Hindlimb muscle (tissue), 1 donor: ENCODE results near the gene VARS2. TPM values are rescaled to one million over a fixed set of nuclear protein-coding genes. Genes with fewer than 3 reads are reported as not detected.

ENCODE experiments used
- DNase-seq: peaks from one replicate; pipeline ENCODE4 v3.0.0-alpha.2; 2013
- polyA plus RNA-seq: library from polyadenylated mRNA; unstranded; fragments of 120-200 nt; gene quantifications from one replicate; pipeline ENCODE4 v1.2.1, GENCODE V29; 2013; ENCODE audit not compliant: insufficient read length

The VARS2 gene
- polyA plus RNA-seq, 1 donor: 37.2 TPM

DNA sequence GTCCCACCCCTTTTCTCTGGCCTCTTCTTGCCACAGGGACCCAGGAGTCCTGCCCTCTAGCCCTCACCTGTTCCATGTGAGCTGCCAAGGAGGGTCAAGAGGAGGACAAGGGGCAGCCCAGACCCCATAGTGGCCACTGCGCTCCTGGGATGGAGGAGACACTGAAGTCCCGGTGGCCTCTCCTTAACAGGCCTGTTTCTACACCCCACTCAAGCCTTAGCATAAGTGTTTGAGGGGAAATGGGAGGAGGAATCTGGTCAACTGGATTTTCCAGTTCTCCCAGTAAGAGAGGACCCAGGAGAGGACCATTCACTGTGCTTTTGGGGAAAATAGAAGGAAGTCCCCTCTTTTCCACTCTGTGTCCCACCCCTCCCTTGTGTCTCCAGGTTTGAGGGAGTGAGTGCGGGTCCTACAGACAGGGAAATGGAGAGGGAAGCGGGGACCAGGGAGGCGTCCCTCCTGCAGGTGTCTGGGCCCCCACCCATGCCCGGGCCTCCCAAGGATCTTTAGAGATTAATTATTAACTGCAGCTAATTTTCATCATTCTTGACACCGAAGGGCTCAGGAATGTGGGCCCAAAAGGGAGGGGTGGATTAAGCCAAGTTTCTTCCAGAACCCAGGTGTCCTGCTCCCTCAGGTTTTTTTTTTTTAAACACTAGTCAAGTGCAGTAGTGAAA is 18.1 kb downstream of the VARS2 start, which contains the start of gene SFTA2:
TSS of gene SFTA2 (minus strand) at position 202 of the 677 bp plus-strand sequence. CDS start at position 128, 74 bp downstream.
- no peak for DNase-seq

DNA sequence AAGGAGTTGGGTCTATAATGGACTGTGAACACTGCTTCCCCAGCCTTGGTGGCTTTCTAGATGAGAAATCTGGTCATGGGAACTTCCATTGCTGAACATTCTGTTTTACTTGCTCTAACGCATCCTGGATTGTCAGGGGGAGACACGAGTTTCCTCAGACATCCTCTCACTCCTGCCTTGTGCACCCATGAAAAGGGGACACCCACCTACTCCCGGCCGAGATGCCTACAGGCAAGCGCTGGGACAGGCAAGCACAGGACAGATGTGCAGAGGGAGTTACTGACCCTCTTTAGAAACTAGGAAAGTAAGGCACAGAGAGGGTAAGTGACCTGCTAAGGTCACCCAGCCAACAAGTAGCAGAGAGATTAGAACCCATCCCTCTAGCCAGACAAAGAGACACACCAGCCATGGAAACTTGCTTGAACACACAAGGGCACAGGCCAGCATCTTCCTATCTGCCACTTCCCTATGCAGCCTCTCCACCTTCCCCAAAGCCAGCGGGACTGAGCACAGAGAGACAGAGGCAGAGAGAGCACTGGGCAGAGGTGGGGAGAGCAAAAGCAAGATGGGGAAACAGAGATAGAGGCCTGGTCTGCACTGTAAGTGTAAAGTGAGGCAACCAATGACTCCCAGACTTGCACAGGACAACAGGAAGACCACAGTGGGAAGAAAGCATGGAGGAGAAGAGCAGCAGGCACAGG is 18.8 kb downstream of the VARS2 start:
- no peak for DNase-seq

DNA sequence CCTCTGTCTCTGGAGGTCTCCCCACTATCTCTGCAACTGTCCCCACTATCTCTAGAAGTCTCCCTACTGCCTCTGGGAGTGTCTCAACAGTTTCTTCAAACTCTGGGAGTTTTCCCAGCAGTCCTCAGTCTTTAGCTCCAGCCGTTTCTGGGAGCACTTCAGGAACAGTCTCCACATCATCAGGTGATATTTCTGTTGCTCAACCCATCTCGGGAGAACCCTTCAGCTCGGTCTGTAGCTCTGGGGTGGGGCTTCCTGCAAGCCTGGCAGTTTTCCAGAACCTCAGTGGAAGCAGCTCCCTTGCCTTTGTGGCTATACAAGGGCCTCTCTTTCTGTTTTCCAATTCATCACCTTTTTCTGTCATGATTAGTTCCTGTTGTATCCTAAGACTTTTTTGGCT is 21.0 kb downstream of the VARS2 start:
- no peak for DNase-seq

DNA sequence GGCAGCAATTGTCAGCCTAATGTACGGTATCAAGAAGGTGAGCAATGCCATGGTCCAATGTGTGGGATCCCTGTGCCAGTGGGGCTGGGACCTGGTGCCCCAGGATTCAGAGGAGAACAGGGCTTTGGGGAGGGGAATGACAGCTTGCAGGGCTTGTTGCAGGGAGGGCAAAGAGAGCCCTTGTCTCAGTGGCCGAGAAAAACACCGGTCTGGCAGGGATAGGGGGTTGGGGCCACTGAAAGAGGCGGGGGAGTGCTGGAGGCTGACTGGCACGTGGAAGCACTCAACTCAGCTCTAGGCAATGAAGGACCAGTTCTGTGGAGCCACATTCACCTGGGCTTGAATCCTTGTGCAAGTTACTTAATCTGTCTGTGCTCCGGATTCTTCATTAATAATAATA is 23.2 kb downstream of the VARS2 start:
- DNase-seq: no peak

DNA sequence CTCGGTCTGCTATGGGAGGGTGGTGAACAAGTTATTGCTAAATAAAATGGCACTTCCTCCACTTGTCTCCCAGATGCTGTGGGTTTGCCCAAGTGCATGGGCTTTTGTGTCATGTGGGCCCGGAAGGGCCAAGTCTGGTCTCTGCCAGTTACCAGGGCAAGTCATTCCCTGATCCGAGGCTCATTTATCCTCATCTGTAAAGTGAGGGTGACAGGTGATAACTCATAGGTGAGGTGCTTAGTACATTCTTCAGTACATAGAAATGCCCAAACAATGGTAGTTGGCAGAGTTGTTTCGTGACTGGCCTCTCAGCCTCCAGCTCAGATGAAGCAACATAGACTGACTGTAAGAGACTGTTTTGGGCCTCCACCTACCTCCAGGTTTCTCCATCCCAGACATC is 24.7 kb downstream of the VARS2 start:
- no peak for DNase-seq

DNA sequence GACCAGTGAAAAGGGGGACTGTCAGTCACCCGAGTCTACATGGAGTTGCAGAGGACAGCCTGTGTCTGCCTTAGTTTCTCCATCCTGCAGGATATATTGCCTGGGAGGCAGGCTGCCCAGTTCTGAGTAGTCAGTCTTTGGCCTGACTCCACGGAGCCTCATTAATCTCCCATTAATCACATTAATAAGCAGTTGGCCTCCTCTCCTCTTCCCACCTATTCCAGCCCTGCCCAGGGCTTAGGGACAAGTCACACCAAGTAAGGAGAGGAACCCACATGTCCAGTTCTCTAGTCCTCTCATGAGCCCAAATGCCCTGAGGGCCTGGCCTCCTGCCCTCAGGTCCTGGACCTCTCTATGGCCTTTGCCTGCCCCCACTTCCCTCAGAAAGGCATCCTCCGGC is 25.4 kb downstream of the VARS2 start:
- DNase-seq: no peak

DNA sequence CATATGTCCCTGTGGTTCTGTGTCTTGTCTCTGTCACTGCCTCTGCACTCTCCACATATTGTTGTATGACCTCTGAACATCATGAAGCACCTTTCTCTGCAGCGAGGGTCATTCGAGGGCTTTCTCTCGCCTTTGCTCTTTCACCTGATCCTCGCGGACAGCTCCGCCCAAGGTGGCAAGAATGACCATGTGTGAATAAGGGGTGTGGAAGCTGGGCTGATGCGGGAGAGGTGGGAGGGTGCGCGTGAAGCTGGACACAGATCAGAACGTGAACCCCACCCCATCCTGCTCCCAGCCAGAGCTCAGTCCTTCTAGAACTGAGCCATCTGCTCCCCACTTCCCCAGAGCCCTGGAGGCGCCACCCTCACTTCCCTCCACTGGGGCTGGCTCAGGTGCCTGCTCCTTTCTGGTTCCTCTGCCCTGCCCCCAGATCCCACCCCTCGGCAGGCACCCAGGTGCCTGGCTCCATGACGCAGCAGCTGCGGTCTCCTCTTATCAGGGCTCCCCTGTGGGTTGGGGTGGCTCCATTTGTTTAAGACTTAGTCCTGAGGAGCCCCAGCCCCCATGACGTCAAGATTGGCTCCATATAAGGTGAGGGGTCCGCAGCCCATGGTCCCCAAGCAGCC is 26.4 kb downstream of the VARS2 start, which contains the start of gene MUCL3:
TSS of gene MUCL3 (plus strand) at position 613 of the 626 bp plus-strand sequence. CDS start 27 bp downstream, outside the sequence.
- DNase-seq: no peak

DNA sequence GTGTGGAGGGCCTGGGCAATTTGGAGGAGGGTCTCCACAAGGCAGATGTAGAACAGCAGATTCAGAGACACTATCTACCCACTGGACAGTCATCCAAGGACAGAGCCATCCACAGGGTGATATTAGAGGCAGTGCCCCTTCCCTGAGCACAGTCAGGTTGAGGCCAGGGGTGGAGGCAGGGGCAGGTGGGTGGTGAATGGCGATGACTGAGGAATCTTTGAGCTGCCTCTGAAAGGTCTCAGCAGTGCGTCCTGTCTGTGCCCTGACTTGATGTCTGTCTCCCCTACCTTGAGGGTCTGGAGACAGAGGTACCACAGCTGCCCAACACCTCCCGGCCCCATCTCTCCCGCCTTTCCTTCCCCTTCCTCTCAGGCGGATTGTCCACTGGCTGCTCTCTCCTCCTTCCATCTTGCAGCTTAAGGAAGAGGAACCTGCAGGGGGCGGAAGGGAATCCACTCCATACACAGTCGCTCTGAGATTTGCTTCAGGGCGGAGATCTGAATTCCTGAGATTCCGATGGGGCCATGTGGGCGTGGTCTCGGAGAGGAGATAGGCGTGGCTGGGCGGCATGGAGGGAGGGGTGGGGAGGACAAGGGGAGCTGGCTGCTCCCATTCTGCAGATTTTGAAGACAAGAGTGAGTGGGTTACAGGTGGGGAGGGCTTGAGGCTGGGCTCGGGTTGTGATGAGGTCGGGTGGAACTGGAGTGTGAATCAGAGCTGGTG is 28.5 kb downstream of the VARS2 start:
- no peak for DNase-seq

DNA sequence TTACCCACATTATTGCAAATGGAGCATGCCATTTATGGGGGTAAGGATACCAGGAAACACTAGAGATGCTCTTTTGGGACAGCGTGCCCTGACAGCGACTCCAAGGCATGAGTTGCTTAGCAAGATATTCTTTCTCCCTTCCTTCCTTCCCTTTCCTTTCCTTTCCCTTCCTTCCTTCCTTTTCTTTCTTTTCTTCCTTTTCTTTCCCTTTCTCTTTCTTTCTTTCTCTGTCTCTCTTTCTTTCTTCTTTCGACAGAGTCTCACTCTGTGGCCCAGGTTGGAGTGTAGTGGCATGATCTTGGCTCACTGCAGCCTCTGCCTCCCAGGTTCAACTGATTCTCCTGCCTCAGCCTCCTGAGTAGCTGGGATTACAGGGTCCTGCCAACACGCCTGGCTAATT is 30.0 kb downstream of the VARS2 start:
- no peak for DNase-seq

DNA sequence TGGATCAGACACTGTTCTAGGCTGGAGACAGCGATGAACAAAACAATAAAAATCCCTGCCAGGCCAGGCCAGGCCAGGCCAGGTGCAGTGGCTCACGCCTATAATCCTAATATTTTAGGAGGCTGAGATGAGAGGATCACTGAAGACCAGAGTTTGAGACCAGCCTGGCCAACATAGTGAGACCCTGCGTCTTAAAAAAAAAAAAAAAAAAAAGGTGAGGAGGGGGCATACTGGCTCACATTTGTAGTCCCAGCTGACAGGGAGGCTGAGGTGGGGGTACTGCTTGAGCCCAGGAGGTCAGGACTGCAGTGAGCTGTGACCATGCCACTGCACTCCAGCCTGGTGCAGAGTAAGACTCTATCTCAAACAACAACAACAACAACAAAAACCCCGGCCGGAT is 31.2 kb downstream of the VARS2 start:
- DNase-seq: no peak

DNA sequence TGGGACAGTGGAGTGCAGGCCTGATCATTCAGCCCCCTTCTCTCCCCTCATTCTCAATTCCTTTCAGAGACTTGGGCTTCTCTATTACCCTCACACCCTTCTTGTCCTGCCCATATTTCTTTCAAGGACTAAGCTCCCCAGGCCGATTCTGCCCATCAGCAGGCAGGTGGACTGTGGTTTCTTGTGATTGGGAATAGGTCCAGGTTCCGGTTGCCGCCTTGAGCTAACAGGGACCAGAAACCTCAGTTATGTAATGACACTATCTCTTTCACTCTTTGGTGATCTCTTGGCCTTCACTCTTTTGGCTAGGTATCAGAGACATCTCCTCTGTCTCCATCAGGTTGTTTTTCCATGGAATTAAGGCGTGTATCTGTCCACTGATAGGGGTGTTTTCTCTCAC is 33.2 kb downstream of the VARS2 start:
- no peak for DNase-seq

DNA sequence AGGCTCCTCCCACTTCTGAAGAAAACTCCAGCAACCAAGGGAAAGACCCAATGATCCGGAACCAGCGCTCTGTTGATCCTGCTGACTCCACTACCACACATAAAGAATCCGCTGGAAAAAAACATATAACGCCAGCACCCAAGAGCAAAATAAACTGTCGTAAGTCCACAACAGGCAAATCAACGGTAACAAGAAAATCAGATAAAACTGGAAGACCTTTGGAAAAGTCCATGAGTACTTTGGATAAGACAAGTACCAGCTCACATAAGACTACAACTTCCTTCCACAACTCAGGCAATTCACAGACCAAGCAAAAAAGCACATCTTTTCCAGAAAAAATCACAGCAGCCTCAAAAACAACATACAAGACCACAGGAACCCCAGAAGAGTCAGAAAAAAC is 34.8 kb downstream of the VARS2 start:
- DNase-seq: no peak

DNA sequence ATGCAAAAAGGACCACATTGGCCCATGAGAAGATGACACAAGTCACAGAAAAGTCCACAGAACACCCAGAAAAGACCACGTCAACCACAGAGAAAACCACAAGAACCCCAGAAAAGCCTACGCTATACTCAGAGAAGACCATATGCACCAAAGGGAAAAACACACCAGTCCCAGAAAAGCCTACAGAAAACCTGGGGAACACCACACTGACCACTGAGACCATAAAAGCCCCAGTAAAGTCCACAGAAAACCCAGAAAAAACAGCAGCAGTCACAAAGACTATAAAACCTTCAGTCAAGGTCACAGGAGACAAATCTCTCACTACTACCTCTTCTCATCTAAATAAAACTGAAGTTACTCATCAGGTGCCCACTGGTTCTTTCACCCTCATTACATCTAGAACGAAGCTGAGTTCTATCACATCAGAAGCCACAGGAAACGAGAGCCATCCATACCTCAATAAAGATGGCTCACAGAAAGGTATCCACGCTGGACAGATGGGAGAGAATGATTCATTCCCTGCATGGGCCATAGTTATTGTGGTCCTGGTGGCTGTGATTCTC is 38.0 kb downstream of the VARS2 start:
- no peak for DNase-seq

DNA sequence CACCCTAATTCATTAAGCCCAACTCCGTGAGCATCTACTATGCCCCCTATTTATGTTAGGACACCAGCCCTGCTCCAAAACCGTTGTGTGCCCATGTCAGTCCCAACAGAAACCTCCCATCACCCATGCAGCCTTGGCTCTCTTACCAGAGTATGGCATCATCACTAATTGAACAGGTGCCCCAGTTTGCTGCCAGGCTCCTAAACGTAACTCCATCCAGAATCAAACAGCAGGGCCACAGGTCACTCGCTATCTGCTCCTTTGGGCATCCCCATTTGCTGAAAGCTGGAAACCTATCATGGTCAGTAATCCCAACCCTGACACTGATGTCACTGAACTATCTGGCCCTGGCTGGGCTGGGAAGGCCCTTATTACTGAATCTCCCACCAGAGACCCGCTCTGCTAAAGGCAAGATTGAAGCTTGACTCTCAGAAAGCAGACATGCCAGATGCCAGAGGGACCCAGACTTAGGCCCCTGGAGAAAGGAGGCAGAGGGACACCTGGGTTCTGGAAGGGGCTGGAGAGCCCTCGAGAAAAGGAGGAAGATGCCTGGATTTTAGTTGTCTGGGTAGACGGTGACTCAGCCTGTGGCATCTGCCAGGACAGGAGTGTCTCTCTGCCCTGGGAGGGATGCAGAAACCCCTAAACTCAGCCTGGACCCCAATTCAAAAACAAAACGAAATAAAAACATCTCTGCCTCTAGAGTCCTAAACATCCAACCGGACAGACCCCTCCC is 40.8 kb downstream of the VARS2 start:
- DNase-seq: no peak

DNA sequence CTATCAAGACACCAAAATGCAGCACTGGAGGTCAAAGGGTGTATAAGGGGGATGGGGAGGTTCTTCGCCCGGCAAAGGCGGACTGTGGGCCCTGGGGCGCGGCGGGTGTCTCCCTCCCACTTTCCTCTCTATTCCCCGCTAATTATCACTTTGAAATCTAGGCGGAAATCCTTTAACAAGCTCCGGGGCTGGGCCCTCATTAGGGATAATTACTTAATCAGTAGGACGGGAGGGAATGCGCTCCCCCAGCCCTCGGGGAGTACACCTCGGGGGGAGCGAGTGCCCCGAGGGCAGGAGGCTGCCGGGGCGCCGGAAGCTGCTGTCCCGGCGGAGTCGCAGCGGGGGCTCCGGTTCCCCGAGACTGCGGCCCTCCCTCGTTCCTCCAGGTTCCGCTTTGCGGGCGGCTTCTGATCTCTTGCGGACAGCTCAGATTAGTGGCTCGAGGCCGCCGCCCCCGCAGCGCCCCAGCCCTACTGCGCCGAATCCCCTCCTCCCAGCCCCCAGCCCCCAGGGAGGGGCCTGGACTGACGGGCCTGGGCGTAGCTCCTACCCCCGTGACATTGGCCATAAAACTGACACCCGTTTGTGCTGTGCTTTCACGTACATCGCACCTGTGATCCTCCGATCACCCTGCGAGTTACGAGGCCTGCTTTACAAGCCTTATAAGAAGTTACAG is 41.5 kb downstream of the VARS2 start:
- peak; percentile 46 for DNase-seq

DNA sequence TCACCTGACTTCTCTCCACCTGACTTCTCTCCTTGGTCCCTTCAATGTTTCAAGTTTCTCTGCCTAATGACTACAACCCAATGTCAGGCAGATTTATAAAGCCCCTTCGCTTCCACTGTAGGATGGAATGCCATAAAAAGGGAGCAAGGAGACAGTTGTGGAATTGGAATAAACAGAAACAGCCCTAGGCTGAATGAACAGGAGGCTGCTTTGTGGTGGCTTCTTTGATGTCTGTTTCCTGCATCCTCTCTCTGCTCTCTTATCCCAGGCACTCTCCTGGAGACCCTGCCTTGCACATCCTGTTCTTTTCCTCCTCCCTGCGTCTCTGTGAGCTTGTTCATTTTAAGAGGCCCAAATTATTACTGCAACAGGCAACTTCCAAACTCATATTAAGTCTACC is 43.7 kb downstream of the VARS2 start:
- DNase-seq: no peak

DNA sequence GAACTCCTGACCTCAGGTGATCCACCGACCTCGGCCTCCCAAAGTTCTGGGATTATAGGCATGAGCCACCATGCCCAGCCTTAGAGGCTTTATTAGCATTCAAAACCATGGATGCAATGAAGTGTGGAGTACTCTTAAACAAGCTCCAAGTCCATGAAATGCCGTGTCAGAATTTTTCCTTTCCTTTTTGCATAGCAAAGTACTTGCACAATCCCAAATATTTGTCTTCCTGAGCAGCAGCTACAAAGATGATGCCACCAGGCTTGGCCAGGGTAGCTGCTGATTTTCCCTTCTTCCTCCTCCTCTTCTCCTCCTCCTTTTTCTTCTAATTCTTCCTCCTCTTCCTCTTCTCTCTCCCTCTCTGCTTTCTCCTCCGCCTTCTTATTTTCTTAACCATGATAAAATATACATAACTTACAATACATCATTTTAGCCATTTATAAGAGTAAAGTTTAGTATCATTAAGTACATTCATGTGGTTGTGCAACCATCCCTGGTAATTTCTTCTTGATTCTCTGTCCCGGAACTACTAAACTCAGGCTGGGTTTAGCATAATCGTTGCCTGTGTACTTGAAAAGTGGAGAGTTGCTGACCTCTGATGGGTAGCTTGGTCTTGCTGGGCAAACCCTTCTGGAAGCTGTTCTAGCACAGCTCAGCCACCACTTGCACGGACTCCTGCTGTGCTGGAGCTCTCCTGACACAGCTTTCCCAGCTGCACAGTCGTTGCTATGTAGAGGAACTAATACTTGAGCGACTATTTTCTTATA is 47.1 kb downstream of the VARS2 start:
- no peak for DNase-seq

DNA sequence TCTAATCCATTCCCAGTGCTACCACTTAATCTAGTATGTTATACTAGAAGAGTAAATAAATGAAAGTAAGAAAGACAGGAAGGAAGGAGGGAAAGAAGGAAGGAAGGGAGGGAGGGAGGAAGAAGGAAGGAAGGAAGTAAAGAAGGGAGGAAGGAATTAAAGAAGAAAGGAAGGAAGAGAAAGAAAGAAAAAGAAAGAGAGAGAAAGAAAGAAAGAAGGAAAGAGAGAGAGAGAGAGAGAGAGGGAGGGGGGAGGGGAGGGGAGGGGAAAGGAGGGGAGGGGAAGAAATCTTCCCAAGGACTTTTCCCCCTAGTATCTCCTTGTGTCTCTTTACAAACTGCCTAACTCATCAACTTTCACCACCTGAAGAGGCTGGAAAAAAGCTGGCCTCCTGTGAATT is 48.7 kb downstream of the VARS2 start:
- no peak for DNase-seq

DNA sequence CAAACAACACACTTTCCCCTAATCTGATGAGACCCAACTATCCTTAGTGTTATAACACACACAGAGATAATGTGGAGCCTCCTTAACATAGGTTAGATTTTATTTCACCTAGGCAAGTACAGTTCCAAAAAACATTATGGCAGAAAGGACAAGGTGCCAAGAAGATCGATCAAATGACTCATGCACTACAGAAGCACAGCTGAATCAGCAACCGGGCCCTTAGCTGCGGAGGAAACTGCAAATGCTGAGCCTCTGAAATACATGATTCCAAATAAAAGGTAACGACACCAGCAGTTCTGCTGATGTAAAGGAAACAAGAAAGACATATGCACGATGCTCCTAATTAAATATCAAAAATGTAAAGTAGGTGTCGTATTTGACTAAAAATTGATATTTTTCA is 49.6 kb downstream of the VARS2 start:
- DNase-seq: no peak

DNA sequence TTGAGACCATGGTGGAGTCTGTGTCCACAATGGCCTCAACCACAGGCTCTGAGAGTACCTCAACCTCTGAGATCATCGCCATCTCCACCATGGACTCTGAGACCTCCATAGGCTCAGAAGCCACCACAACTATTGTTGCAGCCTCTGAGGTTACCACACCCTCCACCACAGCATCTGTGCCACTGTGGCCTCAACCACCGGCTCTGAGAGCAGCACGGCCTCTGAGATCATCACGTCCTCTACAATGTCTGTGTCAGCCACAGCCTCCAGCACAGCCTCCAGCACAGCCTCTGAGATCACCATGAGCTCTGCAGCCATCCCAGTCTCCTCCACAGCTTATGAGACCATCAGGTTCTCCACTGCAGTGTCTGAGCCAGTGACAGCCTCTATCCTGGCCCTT is 50.0 kb downstream of the VARS2 start:
- DNase-seq: no peak

DNA sequence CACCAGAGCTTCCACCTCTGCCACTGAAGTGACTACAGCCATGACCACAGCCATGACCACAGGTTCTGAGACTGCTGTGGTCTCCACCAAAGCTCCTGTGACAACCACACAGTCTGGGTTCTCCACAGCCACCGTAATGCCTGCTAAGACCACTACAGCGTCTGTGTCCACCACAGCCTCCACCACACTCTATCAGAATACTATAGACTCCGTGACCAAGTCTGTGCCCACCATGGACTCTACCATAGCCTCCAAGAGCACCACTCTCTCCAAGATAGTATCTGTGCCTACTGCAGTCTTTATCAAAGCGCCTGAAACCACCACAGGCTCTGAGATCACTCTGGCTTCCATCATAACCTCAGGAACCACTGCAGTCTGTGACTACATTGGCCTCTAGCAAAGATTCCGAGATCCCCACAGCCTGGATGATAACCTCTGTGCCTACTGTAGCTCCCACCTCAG is 51.1 kb downstream of the VARS2 start:
- no peak for DNase-seq
